ENCODE results near the gene DNAJB6. TPM values are rescaled to one million over a fixed set of nuclear protein-coding genes. Genes with fewer than 3 reads are reported as not detected.

DNAJB6 gene
- total RNA-seq, 1 experiment from 2014 or later = 288 TPM

DNA sequence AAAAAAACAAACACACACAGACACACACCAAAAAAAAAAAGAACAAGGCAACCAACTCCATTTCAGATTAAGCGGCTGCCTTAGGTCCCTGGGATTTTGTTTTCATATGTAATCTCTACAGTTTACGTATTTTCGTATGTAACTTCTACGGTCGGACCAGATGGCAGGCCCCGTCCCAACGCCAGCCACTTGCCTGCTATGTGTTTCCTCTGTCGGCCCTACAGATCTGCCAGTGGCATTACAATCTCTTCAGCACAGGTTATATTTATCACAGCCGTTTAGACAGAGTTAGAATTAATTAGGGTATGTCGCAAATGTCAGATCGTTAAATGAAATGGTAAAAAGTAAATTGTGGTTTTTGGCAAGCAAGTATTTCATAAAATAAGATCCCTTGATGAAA lies 99.3 kb downstream of the DNAJB6 start (continued):
- TF ChIP-seq ZNF423 (CRISPR knock-in tag; IDR thresholded peaks at IDR 0.05) = no peak

- peaks cover 17% of the 10 kb centered on the region for H3K36me3 Mint-ChIP-seq
- H3K27me3 Mint-ChIP-seq (ENCODE audit: low read depth) = no peaks in the 10 kb centered on the region; the same call in none of the 2 replicates
- ChIA-PET POLR2A (no interaction called here), CTCF (interaction anchor here (0.9 kb wide), 1 partner anchor 38 kb away, joined by 3 read pairs; no protein-coding TSS in a partner anchor)
- no peak for DNase-seq (ENCODE audit: low spot score)
- TF ChIP-seq, protein P1, sequence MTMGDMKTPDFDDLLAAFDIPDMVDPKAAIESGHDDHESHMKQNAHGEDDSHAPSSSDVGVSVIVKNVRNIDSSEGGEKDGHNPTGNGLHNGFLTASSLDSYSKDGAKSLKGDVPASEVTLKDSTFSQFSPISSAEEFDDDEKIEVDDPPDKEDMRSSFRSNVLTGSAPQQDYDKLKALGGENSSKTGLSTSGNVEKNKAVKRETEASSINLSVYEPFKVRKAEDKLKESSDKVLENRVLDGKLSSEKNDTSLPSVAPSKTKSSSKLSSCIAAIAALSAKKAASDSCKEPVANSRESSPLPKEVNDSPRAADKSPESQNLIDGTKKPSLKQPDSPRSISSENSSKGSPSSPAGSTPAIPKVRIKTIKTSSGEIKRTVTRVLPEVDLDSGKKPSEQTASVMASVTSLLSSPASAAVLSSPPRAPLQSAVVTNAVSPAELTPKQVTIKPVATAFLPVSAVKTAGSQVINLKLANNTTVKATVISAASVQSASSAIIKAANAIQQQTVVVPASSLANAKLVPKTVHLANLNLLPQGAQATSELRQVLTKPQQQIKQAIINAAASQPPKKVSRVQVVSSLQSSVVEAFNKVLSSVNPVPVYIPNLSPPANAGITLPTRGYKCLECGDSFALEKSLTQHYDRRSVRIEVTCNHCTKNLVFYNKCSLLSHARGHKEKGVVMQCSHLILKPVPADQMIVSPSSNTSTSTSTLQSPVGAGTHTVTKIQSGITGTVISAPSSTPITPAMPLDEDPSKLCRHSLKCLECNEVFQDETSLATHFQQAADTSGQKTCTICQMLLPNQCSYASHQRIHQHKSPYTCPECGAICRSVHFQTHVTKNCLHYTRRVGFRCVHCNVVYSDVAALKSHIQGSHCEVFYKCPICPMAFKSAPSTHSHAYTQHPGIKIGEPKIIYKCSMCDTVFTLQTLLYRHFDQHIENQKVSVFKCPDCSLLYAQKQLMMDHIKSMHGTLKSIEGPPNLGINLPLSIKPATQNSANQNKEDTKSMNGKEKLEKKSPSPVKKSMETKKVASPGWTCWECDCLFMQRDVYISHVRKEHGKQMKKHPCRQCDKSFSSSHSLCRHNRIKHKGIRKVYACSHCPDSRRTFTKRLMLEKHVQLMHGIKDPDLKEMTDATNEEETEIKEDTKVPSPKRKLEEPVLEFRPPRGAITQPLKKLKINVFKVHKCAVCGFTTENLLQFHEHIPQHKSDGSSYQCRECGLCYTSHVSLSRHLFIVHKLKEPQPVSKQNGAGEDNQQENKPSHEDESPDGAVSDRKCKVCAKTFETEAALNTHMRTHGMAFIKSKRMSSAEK (CRISPR knock-in tag; IDR thresholded peaks at IDR 0.05; ENCODE audit: borderline replicate concordance) = no peak
- TF ChIP-seq ZNF219 (CRISPR knock-in tag; IDR thresholded peaks at IDR 0.05; ENCODE audit: borderline replicate concordance) (no peak), TEAD1 (CRISPR knock-in tag; IDR thresholded peaks at IDR 0.05) (no peak), ZNF671 (CRISPR knock-in tag; IDR thresholded peaks at IDR 0.05) (no peak), SOX15 (CRISPR knock-in tag; IDR thresholded peaks at IDR 0.05) (no peak), NFYB (CRISPR knock-in tag; conservative IDR thresholded peaks at IDR 0.05; ENCODE audit: low read depth) (no peak), STAT6 (CRISPR knock-in tag; conservative IDR thresholded peaks at IDR 0.05; ENCODE audit: low read depth) (no peak), SMAD3 (CRISPR knock-in tag; IDR thresholded peaks at IDR 0.05; ENCODE audit: borderline replicate concordance) (no peak), ZNF317 (CRISPR knock-in tag; IDR thresholded peaks at IDR 0.05; ENCODE audit: borderline replicate concordance, low read depth) (no peak), JAZF1 (CRISPR knock-in tag; IDR thresholded peaks at IDR 0.05) (no peak), FOXK1 (CRISPR knock-in tag; IDR thresholded peaks at IDR 0.05) (no peak), GRHL2 (CRISPR knock-in tag; IDR thresholded peaks at IDR 0.05; ENCODE audit: insufficient replicate concordance, severe bottlenecking) (no peak), MYBL2 (CRISPR knock-in tag; IDR thresholded peaks at IDR 0.05) (no peak)
- TF ChIP-seq, protein P2, sequence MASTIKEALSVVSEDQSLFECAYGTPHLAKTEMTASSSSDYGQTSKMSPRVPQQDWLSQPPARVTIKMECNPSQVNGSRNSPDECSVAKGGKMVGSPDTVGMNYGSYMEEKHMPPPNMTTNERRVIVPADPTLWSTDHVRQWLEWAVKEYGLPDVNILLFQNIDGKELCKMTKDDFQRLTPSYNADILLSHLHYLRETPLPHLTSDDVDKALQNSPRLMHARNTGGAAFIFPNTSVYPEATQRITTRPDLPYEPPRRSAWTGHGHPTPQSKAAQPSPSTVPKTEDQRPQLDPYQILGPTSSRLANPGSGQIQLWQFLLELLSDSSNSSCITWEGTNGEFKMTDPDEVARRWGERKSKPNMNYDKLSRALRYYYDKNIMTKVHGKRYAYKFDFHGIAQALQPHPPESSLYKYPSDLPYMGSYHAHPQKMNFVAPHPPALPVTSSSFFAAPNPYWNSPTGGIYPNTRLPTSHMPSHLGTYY (CRISPR knock-in tag; IDR thresholded peaks at IDR 0.05) = no peak
- TF ChIP-seq, protein P3, sequence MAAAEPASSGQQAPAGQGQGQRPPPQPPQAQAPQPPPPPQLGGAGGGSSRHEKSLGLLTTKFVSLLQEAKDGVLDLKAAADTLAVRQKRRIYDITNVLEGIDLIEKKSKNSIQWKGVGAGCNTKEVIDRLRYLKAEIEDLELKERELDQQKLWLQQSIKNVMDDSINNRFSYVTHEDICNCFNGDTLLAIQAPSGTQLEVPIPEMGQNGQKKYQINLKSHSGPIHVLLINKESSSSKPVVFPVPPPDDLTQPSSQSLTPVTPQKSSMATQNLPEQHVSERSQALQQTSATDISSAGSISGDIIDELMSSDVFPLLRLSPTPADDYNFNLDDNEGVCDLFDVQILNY (CRISPR knock-in tag; IDR thresholded peaks at IDR 0.05) = no peak
- H3K27ac Mint-ChIP-seq = no peak overlapping the region; the same call in 1 of the 2 replicates
- no peak overlapping the region for H3K4me3 Mint-ChIP-seq
- peaks cover 6% of the 10 kb centered on the region for H3K4me1 Mint-ChIP-seq
- H3K9me3 Mint-ChIP-seq = peaks cover 30% of the 10 kb centered on the region
- no peak for ATAC-seq
These were observed 100.1 kb downstream of the DNAJB6 start for GRCh38 chr7:157436763-157437480.

All from WTC11 (cell line).